GM12801 (cell line): ENCODE results near the gene LHFPL2.

Experiments used
- TF ChIP-seq, protein P1 (sequence below): IDR thresholded peaks from one replicate; pipeline ENCODE4 v1.5.1; 2011; ENCODE audit warnings: control low read depth; ENCODE audit not compliant: insufficient read length; ENCODE audit errors: extremely low read depth

Gene LHFPL2, protein sequence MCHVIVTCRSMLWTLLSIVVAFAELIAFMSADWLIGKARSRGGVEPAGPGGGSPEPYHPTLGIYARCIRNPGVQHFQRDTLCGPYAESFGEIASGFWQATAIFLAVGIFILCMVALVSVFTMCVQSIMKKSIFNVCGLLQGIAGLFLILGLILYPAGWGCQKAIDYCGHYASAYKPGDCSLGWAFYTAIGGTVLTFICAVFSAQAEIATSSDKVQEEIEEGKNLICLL

GRCh38 chr5:78648359-78649210, at the start of gene LHFPL2:
Gene LHFPL2 (minus strand): TSS chr5:78648772. CDS start chr5:78510213, 138,559 bp downstream.
- TF ChIP-seq, protein P1, sequence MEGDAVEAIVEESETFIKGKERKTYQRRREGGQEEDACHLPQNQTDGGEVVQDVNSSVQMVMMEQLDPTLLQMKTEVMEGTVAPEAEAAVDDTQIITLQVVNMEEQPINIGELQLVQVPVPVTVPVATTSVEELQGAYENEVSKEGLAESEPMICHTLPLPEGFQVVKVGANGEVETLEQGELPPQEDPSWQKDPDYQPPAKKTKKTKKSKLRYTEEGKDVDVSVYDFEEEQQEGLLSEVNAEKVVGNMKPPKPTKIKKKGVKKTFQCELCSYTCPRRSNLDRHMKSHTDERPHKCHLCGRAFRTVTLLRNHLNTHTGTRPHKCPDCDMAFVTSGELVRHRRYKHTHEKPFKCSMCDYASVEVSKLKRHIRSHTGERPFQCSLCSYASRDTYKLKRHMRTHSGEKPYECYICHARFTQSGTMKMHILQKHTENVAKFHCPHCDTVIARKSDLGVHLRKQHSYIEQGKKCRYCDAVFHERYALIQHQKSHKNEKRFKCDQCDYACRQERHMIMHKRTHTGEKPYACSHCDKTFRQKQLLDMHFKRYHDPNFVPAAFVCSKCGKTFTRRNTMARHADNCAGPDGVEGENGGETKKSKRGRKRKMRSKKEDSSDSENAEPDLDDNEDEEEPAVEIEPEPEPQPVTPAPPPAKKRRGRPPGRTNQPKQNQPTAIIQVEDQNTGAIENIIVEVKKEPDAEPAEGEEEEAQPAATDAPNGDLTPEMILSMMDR, result no peak

- TF ChIP-seq, protein P1, result no peak
Measured at GRCh38 chr5:78696637-78697036, 48.1 kb upstream of the LHFPL2 start.

GRCh38 chr5:78693339-78693738, 44.8 kb upstream of the LHFPL2 start:
- TF ChIP-seq, protein P1, result no peak

DNA sequence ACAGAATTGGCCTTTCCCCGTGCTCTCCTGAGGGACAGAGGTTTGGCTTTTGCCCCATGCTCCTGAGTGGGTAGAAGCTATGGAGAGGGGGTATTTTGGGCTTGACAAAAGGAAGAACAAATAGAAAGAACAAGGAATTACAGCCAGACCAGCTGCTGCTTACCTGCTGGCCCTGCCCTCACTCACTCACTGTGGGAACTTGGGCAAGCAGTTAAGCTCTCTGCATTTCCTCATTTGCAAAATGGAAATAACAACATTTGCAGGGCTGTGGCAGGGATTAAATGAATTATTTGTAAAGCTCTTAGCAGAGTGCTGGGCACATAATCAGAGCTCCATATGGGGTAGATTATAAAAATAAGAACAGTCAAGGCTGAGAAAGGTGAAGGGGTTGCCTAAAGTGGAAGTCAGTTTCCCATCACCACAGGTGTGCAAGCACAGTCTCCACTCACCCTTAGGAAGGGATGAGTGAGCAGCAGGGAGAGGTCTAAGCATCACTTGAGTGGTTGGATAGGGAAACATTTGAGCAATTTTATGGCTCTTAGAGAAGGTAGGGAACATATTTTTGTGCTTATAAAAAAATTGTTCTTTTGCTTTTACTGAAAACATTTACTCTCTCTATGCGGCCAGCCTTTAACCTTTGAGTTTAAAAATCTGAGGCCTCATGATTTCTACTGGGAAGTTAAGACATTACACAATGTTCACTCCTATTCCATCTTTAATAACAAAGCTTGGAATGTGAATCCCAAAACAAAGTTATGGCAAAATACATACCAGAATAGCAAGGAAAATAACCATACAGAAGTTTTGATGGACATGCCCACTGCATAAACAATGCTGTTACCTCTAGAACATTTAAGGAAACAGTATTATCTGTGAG, 42.8 kb upstream of the LHFPL2 start:
- TF ChIP-seq, protein P1, result no peak

- TF ChIP-seq, protein P1, result no peak
Measured at GRCh38 chr5:78690253-78690972, 41.8 kb upstream of the LHFPL2 start.

- TF ChIP-seq, protein P1, result no peak
Measured at GRCh38 chr5:78689540-78690252, 41.1 kb upstream of the LHFPL2 start.
